Fibroblast of lung (primary cell): Measurements from ENCODE around the gene TFAP2D. TPM values are rescaled to one million over a fixed set of nuclear protein-coding genes. Genes with fewer than 3 reads are reported as not detected.
A peak's percentile ranks its signal among the peaks of the same experiment; 100 is the strongest.

ENCODE experiments used
- DNase-seq, 2 donors: peaks; one replicate each; pipeline versions ENCODE4 v3.0.0 to v3.0.0-alpha.2; 2010; ENCODE audit warnings: low read depth in 2 of 2
- H2AFZ ChIP-seq: 2 replicates; pipeline ENCODE4 v1.5.1; 2012; ENCODE audit warnings: low read length, control low read depth, inconsistent platforms
- H3K27ac ChIP-seq: 2 replicates; pipeline ENCODE4 v1.5.1; 2011; ENCODE audit warnings: low read length, control low read depth; ENCODE audit not compliant: insufficient read depth
- H3K27me3 ChIP-seq: 2 replicates; pipeline ENCODE4 v1.5.1; 2011; ENCODE audit warnings: mild to moderate bottlenecking, low read length; ENCODE audit not compliant: control insufficient read depth, insufficient read depth
- H3K36me3 ChIP-seq: 2 replicates; pipeline ENCODE4 v1.5.1; 2011; ENCODE audit warnings: low read length; ENCODE audit not compliant: control insufficient read depth, insufficient read depth
- H3K4me1 ChIP-seq: 2 replicates; pipeline ENCODE4 v1.5.1; 2011; ENCODE audit warnings: low read length; ENCODE audit not compliant: control insufficient read depth, insufficient read depth; ENCODE audit errors: extremely low read depth
- H3K4me2 ChIP-seq: 2 replicates; pipeline ENCODE4 v1.5.1; 2011; ENCODE audit warnings: low read length, control low read depth; ENCODE audit not compliant: insufficient read depth; ENCODE audit errors: extremely low read depth
- H3K4me3 ChIP-seq, 4 experiments: fragments of 200-600 bp in 1 of 4; sonication (generic) in 1 of 4; replicated peaks in 1 of 4; 2 replicates each; pipeline ENCODE4 v1.5.1; 2011 to 2016; ENCODE audit warnings: low read length in 4 of 4, low read depth in 3 of 4, mild to moderate bottlenecking in 3 of 4, control low read depth in 2 of 4, inconsistent platforms in 1 of 4, mixed read lengths in 1 of 4; ENCODE audit not compliant: insufficient read depth in 1 of 4; ENCODE audit errors: control extremely low read depth in 1 of 4
- H3K79me2 ChIP-seq: 2 replicates; pipeline ENCODE4 v1.5.1; 2012; ENCODE audit warnings: mild to moderate bottlenecking, low read length, inconsistent platforms; ENCODE audit not compliant: control insufficient read depth, insufficient read depth
- H3K9ac ChIP-seq: 2 replicates; pipeline ENCODE4 v1.5.1; 2011; ENCODE audit warnings: mild to moderate bottlenecking, low read length, control low read depth; ENCODE audit not compliant: insufficient read depth
- H3K9me3 ChIP-seq: 2 replicates; pipeline ENCODE4 v1.5.1; 2012; ENCODE audit warnings: low read depth, low read length; ENCODE audit not compliant: control insufficient read depth, insufficient read depth
- H4K20me1 ChIP-seq: 2 replicates; pipeline ENCODE4 v1.5.1; 2011; ENCODE audit warnings: low read length; ENCODE audit not compliant: control insufficient read depth, insufficient read depth; ENCODE audit errors: extremely low read depth
- EZH2 ChIP-seq: IDR thresholded peaks from 2 replicates; pipeline ENCODE4 v1.5.1; 2012; ENCODE audit warnings: low read length, control low read depth, mild to moderate bottlenecking; ENCODE audit errors: missing control alignments
- polyA plus RNA-seq, 2 donors: library from polyadenylated mRNA; depleted of rRNA in 1 of 2; stranded (reverse) in 1 of 2; unstranded in 1 of 2; fragments of >200 nt; gene quantifications; 2 replicates each; pipeline ENCODE4 v1.2.1, GENCODE V29; 2011 to 2012; ENCODE audit warnings: missing spikeins in 1 of 2
- total RNA-seq: library from RNA; depleted of rRNA; stranded (reverse); fragments of >200 nt; gene quantifications from 2 replicates; pipeline ENCODE4 v1.2.1, GENCODE V29; 2014
- TF ChIP-seq, protein P1 (sequence below), 2 donors: IDR thresholded peaks in 1 of 2; conservative IDR thresholded peaks in 1 of 2; 1 replicate in 1 of 2; 2 replicates in 1 of 2; pipeline ENCODE4 v1.5.1; 2011 to 2012; ENCODE audit warnings: low read length in 2 of 2, control low read depth in 1 of 2, inconsistent platforms in 1 of 2, low read depth in 1 of 2, mild to moderate bottlenecking in 1 of 2

Gene TFAP2D
- total and polyA plus RNA-seq, 2 donors (not counting 1 experiment from before 2014, with no cell fraction given), result not detected

DNA sequence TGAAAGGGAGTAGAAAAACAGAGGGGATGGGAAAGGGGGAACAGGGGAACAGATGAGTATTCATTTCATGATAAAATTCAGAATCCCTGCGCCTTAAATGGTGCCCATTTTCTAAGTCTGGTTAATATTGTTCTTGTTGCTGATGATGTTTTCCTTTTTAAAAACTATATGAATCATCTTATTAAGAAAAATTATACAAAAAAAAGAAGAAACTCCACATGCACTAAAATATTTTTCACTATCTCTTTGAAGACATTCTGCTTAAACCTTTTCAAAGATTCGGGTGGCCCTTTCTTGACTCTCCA, 104.3 kb downstream of the TFAP2D start:
- peaks cover 20% of the 10 kb centered on the region for H3K27me3 ChIP-seq
- no peak overlapping the region for H3K9ac ChIP-seq
- no peaks in the 10 kb centered on the region for H3K9me3 ChIP-seq
- H3K79me2 ChIP-seq, result no peaks in the 10 kb centered on the region
- no peaks in the 10 kb centered on the region for H3K36me3 ChIP-seq
- H3K4me3 ChIP-seq, result no peak overlapping the region
- TF ChIP-seq EZH2, result no peak
- TF ChIP-seq, protein P1, sequence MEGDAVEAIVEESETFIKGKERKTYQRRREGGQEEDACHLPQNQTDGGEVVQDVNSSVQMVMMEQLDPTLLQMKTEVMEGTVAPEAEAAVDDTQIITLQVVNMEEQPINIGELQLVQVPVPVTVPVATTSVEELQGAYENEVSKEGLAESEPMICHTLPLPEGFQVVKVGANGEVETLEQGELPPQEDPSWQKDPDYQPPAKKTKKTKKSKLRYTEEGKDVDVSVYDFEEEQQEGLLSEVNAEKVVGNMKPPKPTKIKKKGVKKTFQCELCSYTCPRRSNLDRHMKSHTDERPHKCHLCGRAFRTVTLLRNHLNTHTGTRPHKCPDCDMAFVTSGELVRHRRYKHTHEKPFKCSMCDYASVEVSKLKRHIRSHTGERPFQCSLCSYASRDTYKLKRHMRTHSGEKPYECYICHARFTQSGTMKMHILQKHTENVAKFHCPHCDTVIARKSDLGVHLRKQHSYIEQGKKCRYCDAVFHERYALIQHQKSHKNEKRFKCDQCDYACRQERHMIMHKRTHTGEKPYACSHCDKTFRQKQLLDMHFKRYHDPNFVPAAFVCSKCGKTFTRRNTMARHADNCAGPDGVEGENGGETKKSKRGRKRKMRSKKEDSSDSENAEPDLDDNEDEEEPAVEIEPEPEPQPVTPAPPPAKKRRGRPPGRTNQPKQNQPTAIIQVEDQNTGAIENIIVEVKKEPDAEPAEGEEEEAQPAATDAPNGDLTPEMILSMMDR (conservative IDR thresholded peaks at IDR 0.05 in 1 of 2, IDR thresholded peaks at IDR 0.05 in 1 of 2; ENCODE audit: low read depth in 1 of 2, low read length in 2 of 2), result no peak
- no peak overlapping the region for H3K27ac ChIP-seq
- no peaks in the 10 kb centered on the region for H4K20me1 ChIP-seq
- H3K4me2 ChIP-seq, result no peak overlapping the region
- H3K4me1 ChIP-seq, result no peaks in the 10 kb centered on the region
- no peak overlapping the region for H2AFZ ChIP-seq
- DNase-seq, result no peak

DNA sequence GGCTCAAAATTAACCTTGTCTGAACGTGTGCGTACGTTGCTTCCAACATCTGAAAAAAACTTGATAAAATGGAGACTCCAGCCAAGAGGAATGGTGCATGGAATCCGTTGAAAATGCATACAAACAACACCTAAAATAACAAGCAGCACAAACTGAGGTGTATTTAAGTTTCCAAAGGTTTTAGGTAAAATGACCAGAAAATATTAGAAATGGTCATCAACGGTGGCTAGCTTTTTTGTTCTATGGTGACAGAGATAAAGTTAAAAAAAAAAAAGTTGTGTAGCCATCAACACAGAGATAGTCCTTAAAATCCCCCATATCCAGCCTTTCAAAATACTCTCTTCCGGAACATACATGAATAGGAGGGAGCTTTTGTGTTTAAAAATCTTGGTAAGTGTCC, 104.7 kb downstream of the TFAP2D start:
- H3K4me3 ChIP-seq, result no peak overlapping the region
- H3K27me3 ChIP-seq, result peaks cover 24% of the 10 kb centered on the region
- H3K27ac ChIP-seq, result no peak overlapping the region
- no peak for DNase-seq
- no peak overlapping the region for H2AFZ ChIP-seq
- H3K79me2 ChIP-seq, result no peaks in the 10 kb centered on the region
- H3K9me3 ChIP-seq, result no peaks in the 10 kb centered on the region
- no peak overlapping the region for H3K9ac ChIP-seq
- no peak overlapping the region for H3K4me2 ChIP-seq
- no peaks in the 10 kb centered on the region for H3K36me3 ChIP-seq
- H3K4me1 ChIP-seq, result no peaks in the 10 kb centered on the region
- no peaks in the 10 kb centered on the region for H4K20me1 ChIP-seq
- no peak for TF ChIP-seq EZH2
- TF ChIP-seq, protein P1 (conservative IDR thresholded peaks at IDR 0.05 in 1 of 2, IDR thresholded peaks at IDR 0.05 in 1 of 2; ENCODE audit: low read depth in 1 of 2, low read length in 2 of 2), result no peak

DNA sequence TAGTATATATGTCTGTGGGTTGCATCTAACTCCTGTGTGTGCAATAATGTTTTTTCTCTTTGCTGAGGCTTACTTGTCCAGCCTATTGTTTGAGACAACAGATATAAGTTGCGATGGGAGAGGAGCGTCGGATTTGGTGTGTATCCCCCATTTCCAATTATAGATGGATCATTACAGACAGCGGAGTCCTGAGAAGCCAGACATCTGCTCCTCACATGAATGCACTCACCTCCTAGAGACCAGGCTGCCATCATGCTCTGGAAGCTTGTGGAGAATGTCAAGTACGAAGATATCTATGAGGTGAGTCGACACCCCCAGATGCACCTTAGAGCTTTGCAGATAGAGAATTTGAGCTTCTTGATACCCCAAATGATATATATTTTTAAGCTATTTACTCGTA, 105.3 kb downstream of the TFAP2D start, which contains the start of gene TFAP2B:
Gene TFAP2B (plus strand): TSS at position 199 of the 400 bp plus-strand sequence. CDS start 21 bp downstream, at position 220.
- Histone ChIP-seq H3K27me3 (peaks cover 28% of the 10 kb centered on the region), H3K4me3 (peak within 1 kb of the TSS in 2 of 4 experiments; percentile 16 to 17), H2AFZ (no peak within 1 kb of the TSS), H3K27ac (no peak within 1 kb of the TSS), H4K20me1 (no peaks in the 10 kb centered on the region), H3K36me3 (no peaks in the 10 kb centered on the region), H3K9ac (no peak within 1 kb of the TSS), H3K4me1 (no peaks in the 10 kb centered on the region), H3K79me2 (no peaks in the 10 kb centered on the region), H3K4me2 (peak within 1 kb of the TSS; percentile 7), H3K9me3 (no peaks in the 10 kb centered on the region)
- TF ChIP-seq, protein P1 (conservative IDR thresholded peaks at IDR 0.05 in 1 of 2, IDR thresholded peaks at IDR 0.05 in 1 of 2; ENCODE audit: low read depth in 1 of 2, low read length in 2 of 2), result no peak
- TF ChIP-seq EZH2, result no peak
- DNase-seq, result no peak
